ENCODE results near the gene CCNL2. TPM values are rescaled to one million over a fixed set of nuclear protein-coding genes. Genes with fewer than 3 reads are reported as not detected.

CCNL2 gene
- total and polyA plus RNA-seq, 12 donors = 53.4 to 893 (median 168) TPM

DNA sequence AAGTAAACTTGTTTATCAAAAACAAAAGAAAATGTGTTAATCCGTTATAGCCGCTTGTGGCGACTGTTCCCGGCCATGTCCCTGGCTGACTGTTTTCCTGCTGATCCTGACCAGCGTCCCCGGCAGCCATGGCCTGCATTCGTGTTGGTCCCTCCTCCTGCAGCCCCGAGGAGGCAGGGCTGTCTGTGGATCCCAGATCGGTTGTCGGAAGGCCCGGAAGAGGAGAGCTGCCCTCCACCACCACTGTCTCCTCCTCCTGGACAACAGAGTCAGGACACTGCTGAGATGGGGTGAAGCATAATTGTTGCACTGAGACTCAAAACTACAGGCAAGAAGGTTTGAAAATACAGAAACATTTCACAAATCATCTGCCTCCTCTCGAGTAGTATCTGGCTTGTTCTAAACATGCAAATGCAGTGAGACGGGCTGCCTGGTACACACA, 37.1 kb downstream of the CCNL2 start:
- WGBS, 4 donors = 13 to 18% (median 14%) methylated on average over 13 of the region's 13 CpGs
- TF ChIP-seq POLR2A (IDR thresholded peaks at IDR 0.05) = no peak
- TF ChIP-seq, protein P1, sequence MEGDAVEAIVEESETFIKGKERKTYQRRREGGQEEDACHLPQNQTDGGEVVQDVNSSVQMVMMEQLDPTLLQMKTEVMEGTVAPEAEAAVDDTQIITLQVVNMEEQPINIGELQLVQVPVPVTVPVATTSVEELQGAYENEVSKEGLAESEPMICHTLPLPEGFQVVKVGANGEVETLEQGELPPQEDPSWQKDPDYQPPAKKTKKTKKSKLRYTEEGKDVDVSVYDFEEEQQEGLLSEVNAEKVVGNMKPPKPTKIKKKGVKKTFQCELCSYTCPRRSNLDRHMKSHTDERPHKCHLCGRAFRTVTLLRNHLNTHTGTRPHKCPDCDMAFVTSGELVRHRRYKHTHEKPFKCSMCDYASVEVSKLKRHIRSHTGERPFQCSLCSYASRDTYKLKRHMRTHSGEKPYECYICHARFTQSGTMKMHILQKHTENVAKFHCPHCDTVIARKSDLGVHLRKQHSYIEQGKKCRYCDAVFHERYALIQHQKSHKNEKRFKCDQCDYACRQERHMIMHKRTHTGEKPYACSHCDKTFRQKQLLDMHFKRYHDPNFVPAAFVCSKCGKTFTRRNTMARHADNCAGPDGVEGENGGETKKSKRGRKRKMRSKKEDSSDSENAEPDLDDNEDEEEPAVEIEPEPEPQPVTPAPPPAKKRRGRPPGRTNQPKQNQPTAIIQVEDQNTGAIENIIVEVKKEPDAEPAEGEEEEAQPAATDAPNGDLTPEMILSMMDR (IDR thresholded peaks at IDR 0.05) = peak in 1 of 6 experiments; percentile 18
- Histone ChIP-seq H3K4me1 (replicated peaks in 1 of 2) (no peaks in the 10 kb centered on the region), H3K27ac (peak overlapping the region in 2 of 5 donors; percentile 50 to 87), H3K4me3 (no peak overlapping the region), H3K27me3 (no peaks in the 10 kb centered on the region), H3K36me3 (replicated peaks in 1 of 2) (no peaks in the 10 kb centered on the region), H3K9me3 (replicated peaks in 1 of 3) (no peaks in the 10 kb centered on the region)
- peak in 5 of 7 donors; percentile 31 to 63 (median 57) for DNase-seq
- intact Hi-C loops (cut with DNase I) = no loop called here

DNA sequence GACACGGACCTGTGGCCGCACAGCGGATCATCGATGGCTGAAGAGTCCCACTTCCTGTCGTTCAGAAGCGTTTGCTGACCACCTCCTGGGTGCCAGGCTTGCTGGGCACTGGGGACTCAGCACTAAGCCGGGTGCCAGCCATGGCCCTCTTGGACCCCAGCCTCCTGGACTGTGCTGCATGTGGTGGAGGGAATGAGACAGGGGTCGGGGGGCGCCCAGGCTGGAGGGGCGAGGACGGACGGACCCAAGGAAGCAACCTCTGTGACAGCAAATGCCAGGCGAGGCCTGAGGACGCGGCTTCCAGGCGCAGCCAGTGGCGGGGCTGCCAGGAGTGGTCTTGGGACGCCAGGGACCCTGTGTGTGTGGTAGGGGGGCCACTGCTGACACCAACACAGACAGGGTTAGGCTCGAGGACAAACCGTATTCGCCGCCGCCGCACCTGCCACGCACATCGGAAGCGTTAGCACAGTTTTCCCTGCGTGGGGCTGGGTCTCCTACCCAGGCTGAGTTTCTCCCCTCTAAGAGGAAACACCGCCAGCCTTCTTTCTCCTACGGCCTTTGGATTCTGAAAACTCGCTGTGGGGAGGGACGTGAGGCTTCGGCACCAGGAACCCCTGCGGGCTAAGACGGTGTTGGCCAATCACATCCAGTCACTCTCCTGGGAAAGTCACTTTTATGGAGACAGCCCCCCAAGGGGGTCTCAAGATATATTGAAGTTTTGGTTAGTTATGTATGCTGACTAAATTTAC, 37.7 kb downstream of the CCNL2 start:
- peak in 1 of 7 donors; percentile 8 for DNase-seq
- no peaks in the 10 kb centered on the region for H3K9me3 ChIP-seq (replicated peaks in 1 of 3)
- H3K27me3 ChIP-seq = no peaks in the 10 kb centered on the region
- no peaks in the 10 kb centered on the region for H3K36me3 ChIP-seq (replicated peaks in 1 of 2)
- intact Hi-C loops (cut with DNase I) = no loop called here
- H3K27ac ChIP-seq = peak overlapping the region in 2 of 5 donors; percentile 50 to 87
- WGBS, 4 donors = 75 to 80% (median 77%) methylated on average over 26 to 35 of the region's 35 CpGs
- no peak overlapping the region for H3K4me3 ChIP-seq
- TF ChIP-seq, protein P1 (IDR thresholded peaks at IDR 0.05) = no peak
- TF ChIP-seq POLR2A (IDR thresholded peaks at IDR 0.05) = no peak
- no peaks in the 10 kb centered on the region for H3K4me1 ChIP-seq (replicated peaks in 1 of 2)

DNA sequence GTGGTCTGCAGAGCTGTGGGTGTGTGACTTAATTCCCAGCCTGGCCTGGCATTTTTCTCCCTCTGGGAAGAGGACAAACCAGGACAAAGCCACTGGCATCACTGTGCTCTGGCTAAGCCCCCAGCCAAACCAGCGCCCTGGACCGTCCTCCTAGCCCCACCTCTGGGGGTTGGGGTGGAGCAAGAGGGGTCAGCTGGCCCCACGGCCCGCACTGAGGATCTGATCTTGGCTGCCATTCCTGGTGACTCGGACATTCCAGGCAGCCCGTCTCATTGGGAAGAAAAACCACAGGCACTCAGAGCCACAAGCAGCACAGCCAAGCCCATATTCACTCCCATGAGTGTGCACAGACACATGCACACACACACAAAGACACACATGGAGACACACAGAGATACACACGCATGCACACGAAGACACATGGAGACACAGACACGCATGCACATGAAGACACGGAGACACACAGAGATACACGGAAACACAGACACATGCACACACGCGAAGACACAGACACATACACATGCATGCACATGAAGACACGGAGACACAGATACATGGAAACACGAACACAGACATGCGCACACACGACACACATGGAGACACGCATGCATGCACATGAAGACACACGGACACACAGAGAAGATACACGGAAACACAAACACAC, 38.5 kb downstream of the CCNL2 start:
- TF ChIP-seq POLR2A (IDR thresholded peaks at IDR 0.05) = no peak
- TF ChIP-seq, protein P1 (IDR thresholded peaks at IDR 0.05) = no peak
- WGBS, 4 donors = 64 to 91% (median 75%) methylated on average over 14 to 20 of the region's 20 CpGs
- Histone ChIP-seq H3K9me3 (replicated peaks in 1 of 3) (no peaks in the 10 kb centered on the region), H3K27ac (peak overlapping the region in 3 of 5 donors; percentile 16 to 87 (median 72)), H3K36me3 (replicated peaks in 1 of 2) (no peaks in the 10 kb centered on the region), H3K27me3 (no peaks in the 10 kb centered on the region), H3K4me1 (replicated peaks in 1 of 2) (no peaks in the 10 kb centered on the region), H3K4me3 (no peak overlapping the region)
- DNase-seq = peak in 3 of 7 donors; percentile 35 to 53 (median 53)
- intact Hi-C loops (cut with DNase I) = no loop called here

DNA sequence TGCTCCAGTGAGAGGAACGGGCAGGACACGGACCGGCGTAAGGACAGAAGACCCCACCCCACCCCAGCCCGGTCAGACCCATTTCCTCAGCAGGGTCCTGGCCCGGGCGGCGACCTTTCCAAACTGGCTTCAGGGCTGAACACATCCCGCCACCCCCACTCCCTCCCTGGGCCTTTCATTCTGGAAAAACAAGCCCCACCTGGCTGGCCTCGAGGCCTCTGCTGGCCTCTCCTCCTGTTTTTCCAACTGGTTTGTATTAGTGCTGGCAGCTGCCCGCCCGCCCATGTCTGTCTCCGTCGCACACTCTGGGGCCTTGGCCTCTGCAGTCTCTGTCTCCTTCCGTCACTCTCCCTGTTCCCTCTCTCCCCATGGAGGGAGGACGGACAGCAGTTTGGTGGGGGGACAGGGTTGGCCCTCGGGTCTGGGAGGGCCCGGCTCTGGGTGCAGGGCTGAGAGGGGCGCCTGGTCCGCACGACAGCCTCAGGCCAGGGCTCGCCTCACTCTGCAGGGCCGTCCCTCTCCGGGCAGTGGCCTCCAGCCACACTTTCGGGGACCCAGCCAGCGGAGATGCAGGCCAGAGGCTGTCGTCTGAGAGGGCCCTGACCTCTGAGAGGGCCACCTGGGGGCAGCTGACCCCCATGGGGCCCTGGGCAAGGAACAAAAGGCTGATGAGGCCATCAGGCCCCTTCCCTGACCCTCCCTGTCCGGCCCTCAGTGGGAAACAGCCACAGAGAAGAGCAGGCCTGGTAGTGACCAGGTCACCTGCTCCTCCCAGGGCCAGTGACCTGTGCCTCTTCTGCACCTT, 39.3 kb downstream of the CCNL2 start:
- Histone ChIP-seq H3K27ac (peak overlapping the region in 4 of 5 donors; percentile 16 to 87 (median 70)), H3K27me3 (peaks cover under 1% of the 10 kb centered on the region), H3K4me1 (replicated peaks in 1 of 2) (peaks cover 0 to 4% of the 10 kb centered on the region in 2 donors), H3K4me3 (no peak overlapping the region), H3K36me3 (replicated peaks in 1 of 2) (no peaks in the 10 kb centered on the region), H3K9me3 (replicated peaks in 1 of 3) (no peaks in the 10 kb centered on the region)
- intact Hi-C loops (cut with DNase I) = no loop called here
- TF ChIP-seq POLR2A (IDR thresholded peaks at IDR 0.05) = no peak
- TF ChIP-seq, protein P1 (IDR thresholded peaks at IDR 0.05) = no peak
- peak in 2 of 7 donors; percentile 4 to 9 for DNase-seq
- 40 to 48% (median 47%) methylated on average over 14 to 28 of the region's 28 CpGs for WGBS, 4 donors

Measured in adrenal gland (tissue), 12 donors.